ENCODE results near the gene DENND1A.

- no peak for TF ChIP-seq EP300 (IDR thresholded peaks at IDR 0.05)
- no peak for TF ChIP-seq POLR2A (IDR thresholded peaks at IDR 0.05)
- TF ChIP-seq, protein P1, sequence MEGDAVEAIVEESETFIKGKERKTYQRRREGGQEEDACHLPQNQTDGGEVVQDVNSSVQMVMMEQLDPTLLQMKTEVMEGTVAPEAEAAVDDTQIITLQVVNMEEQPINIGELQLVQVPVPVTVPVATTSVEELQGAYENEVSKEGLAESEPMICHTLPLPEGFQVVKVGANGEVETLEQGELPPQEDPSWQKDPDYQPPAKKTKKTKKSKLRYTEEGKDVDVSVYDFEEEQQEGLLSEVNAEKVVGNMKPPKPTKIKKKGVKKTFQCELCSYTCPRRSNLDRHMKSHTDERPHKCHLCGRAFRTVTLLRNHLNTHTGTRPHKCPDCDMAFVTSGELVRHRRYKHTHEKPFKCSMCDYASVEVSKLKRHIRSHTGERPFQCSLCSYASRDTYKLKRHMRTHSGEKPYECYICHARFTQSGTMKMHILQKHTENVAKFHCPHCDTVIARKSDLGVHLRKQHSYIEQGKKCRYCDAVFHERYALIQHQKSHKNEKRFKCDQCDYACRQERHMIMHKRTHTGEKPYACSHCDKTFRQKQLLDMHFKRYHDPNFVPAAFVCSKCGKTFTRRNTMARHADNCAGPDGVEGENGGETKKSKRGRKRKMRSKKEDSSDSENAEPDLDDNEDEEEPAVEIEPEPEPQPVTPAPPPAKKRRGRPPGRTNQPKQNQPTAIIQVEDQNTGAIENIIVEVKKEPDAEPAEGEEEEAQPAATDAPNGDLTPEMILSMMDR (IDR thresholded peaks at IDR 0.05) = no peak
Measured at GRCh38 chr9:123924727-123925126, 5.2 kb downstream of the DENND1A start.
